ENCODE results near the gene KCNJ12.
"Not testable (repeated sequence)": the region's sequence is repeated elsewhere in the genome, so short reads cannot be mapped to it uniquely, and the experiment has no call there.

KCNJ12 gene

DNA sequence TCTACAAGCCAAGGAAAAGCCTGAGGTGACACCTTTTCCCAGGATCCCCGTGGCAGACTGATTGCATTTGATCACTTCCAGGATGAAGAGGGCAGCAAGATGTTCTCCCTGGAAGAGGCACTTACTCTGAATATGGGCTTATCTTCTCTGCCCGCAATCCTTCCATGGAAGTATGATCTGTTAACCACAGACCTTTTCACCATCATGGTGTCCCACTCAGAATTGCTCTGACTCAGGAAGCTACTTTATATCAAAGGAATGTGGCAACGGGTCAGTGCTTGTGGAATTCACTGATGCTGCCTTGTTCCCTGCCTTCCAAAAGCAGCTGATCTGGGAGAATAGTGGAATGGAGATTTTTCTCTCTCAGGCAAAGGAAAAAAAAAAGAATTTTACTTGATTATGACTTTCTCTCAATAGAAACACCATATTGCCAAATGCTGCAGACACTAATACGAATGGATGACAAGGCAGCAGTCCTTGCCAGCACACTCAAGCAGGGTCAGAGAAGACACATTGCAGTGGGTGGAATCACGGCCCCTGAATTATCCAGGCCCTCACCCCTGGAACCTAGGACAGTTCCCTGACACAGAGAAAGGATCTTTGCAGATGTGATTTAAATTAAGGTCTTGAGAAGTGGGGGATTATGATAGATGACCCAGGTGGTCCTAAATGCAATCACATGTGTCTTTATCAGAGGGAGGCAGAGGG lies 53.9 kb downstream of the KCNJ12 start:
- DNase-seq (ENCODE audit: extremely low read depth, low read depth); H3K4me3 ChIP-seq (replicated peaks; ENCODE audit: low read depth, low read length): not testable (repeated sequence)

DNA sequence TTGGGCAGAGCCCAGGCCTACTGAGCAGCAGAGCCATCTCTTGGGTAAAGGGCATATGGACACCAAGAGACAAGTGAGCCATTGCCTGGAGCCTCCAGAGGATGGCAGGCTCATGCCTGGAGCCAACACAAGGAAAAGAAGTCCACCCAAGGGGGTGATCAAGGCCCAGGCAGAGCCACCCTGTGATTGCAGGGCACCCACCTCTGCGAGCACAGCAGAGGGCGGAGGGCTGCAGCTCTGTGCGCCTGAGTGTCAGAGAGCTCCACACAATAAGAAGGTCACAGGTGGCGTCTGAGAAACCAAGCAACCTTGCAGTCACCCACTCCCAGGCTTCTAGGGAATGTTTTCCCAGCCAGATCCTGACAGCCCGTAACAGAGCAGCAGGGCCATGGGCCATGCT lies 57.8 kb downstream of the KCNJ12 start:
- DNase-seq (ENCODE audit: extremely low read depth, low read depth); H3K4me3 ChIP-seq (replicated peaks; ENCODE audit: low read depth, low read length): not testable (repeated sequence)

DNA sequence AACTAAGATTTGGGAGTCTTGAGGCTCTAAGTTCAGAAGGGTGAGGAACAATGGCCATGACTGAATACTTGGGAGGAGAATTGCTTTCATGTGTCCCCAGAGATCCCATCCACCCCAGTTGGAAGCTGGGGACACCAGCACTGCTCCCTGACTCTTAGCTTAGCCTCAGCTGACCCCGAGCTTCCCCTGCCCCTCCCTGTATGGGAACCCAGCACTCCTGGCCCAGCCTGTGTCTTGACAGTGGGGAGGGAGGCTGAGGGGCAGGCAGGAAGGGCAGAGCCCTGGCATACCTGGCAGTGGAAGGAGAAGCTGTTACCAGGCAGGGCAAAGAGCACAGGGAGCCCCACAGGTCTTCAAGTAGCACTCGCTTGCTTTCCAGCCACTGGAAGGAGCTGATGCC lies 58.8 kb downstream of the KCNJ12 start:
- H3K4me3 ChIP-seq (replicated peaks; ENCODE audit: low read depth, low read length); DNase-seq (ENCODE audit: extremely low read depth, low read depth): not testable (repeated sequence)

DNA sequence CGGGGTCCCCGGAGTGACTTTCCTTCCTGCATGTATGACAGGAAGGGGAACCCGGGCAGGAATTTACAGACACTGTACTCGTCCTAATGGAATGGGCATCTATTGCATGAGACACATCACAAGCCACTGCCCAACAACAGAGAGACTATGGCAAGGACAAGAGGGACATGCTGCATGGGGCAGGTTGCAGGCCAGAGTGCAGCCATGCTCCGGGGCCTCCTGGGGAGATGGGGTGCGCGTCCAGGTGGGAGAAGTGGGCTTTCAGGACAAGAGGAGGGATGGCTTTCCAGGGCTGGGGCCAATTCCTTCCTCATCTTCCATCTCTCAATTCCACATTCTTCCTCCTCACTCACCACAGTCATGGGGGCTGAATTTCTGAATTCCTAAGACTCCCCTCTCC lies 60.3 kb downstream of the KCNJ12 start:
- not testable (repeated sequence) for DNase-seq (ENCODE audit: extremely low read depth, low read depth); H3K4me3 ChIP-seq (replicated peaks; ENCODE audit: low read depth, low read length)

DNA sequence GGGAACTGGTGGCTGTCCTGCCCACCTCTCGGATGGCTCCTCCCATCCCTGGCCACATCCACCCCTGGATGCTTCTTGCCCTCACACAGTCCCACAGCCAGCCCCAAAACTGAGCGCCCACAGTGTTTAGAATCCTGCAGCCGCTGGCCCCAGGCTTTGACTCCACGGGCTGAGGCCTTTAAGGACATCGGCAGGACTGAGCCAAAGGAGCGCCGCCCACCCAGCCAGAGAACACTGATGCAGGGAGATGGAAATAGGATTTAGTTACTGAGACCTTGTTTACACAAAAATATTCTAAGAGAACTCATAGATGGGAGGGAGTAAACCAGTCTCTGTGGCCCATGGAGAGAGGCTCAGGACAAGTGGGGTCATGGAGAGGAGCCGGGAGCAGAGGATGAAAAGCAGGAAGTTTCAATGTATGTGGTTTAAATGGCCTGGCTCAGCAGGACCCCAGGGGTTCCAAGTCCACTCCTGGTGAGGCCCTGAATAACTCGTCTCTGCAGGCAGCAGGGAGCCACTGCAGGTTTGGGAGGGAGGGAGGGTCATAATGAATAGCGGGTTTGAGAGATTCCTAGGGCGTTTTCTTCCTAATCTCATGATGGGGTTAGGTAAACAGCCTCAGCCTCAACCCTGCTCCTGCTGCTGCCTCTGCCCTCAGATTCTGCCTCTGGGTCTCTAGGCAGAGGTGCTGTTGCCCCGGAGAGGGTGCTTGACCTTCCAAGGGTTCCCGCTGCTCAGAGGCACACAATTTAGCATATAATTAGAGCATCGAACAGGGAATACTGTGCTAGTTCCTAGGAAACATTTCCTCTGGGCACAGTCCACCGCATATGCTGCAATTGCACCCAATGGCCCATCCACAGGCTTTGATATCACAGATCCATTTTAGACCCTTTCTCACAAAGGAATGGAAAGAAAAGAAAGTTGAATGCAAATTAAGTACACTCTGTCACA lies 61.0 kb downstream of the KCNJ12 start:
- not testable (repeated sequence) for DNase-seq (ENCODE audit: extremely low read depth, low read depth); H3K4me3 ChIP-seq (replicated peaks; ENCODE audit: low read depth, low read length)

DNA sequence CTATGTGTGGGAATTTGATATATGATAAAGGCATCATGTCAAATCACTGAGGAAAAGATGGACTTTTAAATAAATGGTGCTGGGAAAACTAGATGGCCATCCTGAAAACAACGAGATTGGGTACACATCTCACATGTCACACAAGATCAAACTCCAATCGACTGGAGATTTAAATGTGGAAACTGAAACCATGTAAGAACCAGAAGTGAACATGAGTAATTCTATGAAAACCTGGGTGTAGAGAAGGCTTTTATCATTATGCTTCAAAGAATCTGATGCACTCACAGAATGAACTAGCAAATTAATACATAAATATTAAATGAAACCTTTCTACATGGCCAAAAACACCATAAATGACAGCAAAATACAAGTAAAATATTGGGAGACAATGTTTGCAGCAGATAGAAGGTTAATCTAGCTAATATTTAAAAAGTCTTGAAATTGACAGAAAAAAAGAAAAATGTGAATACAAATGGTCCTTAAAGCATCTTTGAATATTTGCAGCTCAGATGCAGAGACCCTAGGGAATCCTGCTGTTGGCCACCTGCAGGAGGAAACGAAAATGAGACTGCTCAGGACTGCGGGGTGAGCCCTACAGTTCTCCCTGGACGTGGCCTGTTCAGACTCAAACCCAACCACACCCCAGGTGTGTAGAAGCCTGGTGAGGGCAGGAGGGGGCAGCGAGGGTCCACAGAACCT lies 62.3 kb downstream of the KCNJ12 start:
- H3K4me3 ChIP-seq (replicated peaks; ENCODE audit: low read depth, low read length); DNase-seq (ENCODE audit: extremely low read depth, low read depth): not testable (repeated sequence)

DNA sequence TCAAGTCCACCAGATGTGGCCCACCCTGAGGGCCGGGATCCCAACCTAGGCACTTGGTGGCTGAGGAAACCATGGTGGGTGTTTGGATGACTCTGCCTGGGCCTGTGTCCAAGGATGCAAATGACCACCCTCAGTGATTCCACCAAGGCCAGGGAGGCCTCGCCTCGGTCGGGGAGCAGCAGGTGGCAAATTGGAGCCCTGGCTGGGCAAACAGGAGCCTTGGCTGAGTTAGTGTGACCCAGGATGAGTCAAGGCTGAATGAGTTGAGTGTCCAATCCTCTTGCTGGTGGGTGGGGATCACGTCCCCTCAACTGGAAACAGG lies 62.8 kb downstream of the KCNJ12 start:
- H3K4me3 ChIP-seq (replicated peaks; ENCODE audit: low read depth, low read length); DNase-seq (ENCODE audit: extremely low read depth, low read depth): not testable (repeated sequence)

DNA sequence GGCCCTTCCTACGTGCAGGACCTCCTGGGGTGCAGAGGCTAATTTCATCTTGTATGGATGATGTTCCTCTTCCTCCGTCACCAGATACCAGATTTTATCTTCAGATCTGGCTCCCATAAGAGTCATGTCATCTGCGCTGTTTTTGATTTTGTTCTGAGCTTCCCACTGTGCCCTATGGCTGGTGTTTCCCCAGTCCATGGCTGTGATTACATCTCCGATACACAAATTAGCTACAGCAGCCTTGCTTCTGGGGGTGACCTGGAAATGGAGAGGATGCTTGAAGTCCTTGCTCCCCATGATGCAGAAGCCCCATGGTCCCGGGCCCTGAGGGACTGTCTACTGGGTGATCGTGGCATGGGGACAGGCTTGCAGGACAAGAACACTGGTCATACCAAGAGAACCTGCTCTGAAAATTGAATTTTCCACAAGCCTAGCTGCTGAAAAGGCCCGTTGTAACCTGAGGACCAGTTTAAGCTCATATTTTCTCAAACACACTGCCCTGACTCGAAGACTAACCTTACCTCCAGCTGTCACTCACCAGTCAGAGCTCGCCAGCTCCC lies 69.0 kb downstream of the KCNJ12 start:
- H3K4me3 ChIP-seq (replicated peaks; ENCODE audit: low read depth, low read length) = no peak overlapping the region
- TF ChIP-seq, protein P1, sequence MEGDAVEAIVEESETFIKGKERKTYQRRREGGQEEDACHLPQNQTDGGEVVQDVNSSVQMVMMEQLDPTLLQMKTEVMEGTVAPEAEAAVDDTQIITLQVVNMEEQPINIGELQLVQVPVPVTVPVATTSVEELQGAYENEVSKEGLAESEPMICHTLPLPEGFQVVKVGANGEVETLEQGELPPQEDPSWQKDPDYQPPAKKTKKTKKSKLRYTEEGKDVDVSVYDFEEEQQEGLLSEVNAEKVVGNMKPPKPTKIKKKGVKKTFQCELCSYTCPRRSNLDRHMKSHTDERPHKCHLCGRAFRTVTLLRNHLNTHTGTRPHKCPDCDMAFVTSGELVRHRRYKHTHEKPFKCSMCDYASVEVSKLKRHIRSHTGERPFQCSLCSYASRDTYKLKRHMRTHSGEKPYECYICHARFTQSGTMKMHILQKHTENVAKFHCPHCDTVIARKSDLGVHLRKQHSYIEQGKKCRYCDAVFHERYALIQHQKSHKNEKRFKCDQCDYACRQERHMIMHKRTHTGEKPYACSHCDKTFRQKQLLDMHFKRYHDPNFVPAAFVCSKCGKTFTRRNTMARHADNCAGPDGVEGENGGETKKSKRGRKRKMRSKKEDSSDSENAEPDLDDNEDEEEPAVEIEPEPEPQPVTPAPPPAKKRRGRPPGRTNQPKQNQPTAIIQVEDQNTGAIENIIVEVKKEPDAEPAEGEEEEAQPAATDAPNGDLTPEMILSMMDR (IDR thresholded peaks at IDR 0.05; ENCODE audit: low read depth, low read length, missing control alignments) = no peak
- no peak for DNase-seq (ENCODE audit: extremely low read depth, low read depth)

DNA sequence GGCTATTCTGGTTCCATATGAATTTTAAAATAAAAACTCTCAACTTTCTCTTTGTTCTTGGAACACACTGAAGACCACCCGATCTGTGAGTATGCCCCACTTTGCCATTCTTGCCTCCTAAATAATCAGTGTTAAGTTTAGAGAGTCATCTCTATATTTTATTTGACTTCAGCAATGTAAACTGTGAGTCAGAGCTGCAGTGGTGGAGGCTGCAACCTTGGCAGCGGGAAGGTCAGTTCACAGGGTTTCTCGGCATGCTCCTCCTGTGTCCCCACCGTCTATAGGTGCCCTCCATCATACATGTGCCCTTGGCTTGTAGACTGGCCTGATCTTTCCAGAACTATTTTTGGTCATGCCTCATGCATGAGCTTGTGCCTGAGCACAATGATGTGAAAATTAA lies 71.4 kb downstream of the KCNJ12 start:
- not testable (repeated sequence) for H3K4me3 ChIP-seq (replicated peaks; ENCODE audit: low read depth, low read length); DNase-seq (ENCODE audit: extremely low read depth, low read depth)

DNA sequence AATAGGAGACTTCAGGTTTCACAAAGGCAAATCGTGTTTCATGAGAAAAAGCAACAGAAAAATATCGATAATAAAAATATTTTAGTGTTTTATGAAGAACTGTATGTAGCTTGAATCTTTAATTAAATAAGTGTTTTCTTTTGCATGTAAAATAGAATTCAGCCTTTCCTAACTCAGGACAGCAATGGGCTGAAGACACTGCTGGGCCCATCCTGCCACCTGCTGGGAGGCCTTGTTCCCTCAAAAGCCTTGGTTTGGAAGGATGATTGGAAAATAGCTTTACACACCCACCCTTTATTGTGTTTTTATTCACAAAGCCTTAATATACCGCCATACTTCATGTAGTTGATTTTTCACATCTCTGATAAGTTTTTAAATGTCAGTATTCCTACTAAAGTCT lies 73.7 kb downstream of the KCNJ12 start:
- DNase-seq (ENCODE audit: extremely low read depth, low read depth); H3K4me3 ChIP-seq (replicated peaks; ENCODE audit: low read depth, low read length): not testable (repeated sequence)
- TF ChIP-seq, protein P1 (IDR thresholded peaks at IDR 0.05; ENCODE audit: low read depth, low read length, missing control alignments) = peak; percentile 37

DNA sequence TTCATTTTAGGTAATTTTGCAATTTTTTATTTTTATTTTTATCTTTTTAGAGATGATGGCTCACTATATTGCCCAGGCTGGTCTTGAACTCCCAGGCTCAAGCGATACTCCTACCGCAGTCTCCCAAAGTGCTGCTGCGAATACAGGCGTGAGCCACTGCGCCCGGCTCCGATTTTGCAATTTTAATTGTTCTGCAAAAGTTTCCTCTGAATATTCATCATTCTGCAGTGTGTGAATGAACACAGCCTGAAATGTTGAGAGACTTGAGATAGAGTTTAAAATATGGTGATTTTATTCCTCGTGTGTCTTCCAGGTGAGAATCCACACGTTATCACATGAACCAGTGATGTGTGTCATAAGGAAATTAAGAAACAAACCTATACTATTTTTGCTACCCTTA lies 75.8 kb downstream of the KCNJ12 start:
- DNase-seq (ENCODE audit: extremely low read depth, low read depth) = no peak
- TF ChIP-seq, protein P1 (IDR thresholded peaks at IDR 0.05; ENCODE audit: low read depth, low read length, missing control alignments) = no peak
- H3K4me3 ChIP-seq (replicated peaks; ENCODE audit: low read depth, low read length) = no peak overlapping the region

Data from HFF-Myc (cell line).